ENCODE results near the gene SIX3. TPM values are rescaled to one million over a fixed set of nuclear protein-coding genes. Genes with fewer than 3 reads are reported as not detected.

The SIX3 gene
- total and polyA plus RNA-seq, 2 donors (not counting 1 experiment from before 2014, with no cell fraction given) = not detected

GRCh38 chr2:44967727-44968432 is 26.4 kb downstream of the SIX3 start:
- Mint-ChIP-seq H3K9me3 (ENCODE audit: insufficient read depth) (no peaks in the 10 kb centered on the region), H3K27ac (no peak overlapping the region), H3K4me3 (no peak overlapping the region), H3K27me3 (peaks cover 39% of the 10 kb centered on the region), H3K4me1 (no peaks in the 10 kb centered on the region)
- ChIA-PET POLR2A (no interaction called here), CTCF (interaction anchor here (1.5 kb wide), 1 partner anchor 14 kb away, joined by 3 read pairs; no protein-coding TSS in a partner anchor)
- no peak overlapping the region for H3K9ac ChIP-seq (ENCODE audit: low read length)
- no peak overlapping the region for H3K4me2 ChIP-seq (replicated peaks; ENCODE audit: low read depth, low read length, poor library complexity, severe bottlenecking)
- no peaks in the 10 kb centered on the region for H3K79me2 ChIP-seq (ENCODE audit: control insufficient read depth, insufficient read depth, low read length)
- no peak for DNase-seq
- no peak for ATAC-seq (ENCODE audit: low read depth)
- TF ChIP-seq EZH2 (IDR thresholded peaks at IDR 0.05; ENCODE audit: borderline replicate concordance, insufficient read depth, low read depth, low read length, poor library complexity, severe bottlenecking) (no peak), CTCF (IDR thresholded peaks at IDR 0.05) (no peak)
- peaks cover 0 to 3% (median 0%) of the 10 kb centered on the region in 3 donors for H3K9me3 ChIP-seq (ENCODE audit: control extremely low read depth in 1 of 3, control insufficient read depth in 2 of 3, insufficient read depth in 1 of 3, low read length in 2 of 3)
- H3K27ac ChIP-seq (ENCODE audit: low read length in 2 of 2) = no peak overlapping the region
- no peak overlapping the region for H2AFZ ChIP-seq (ENCODE audit: insufficient read depth, low read depth, low read length, poor library complexity, severe bottlenecking)
- intact Hi-C loops (cut with micrococcal nuclease) = no loop called here
- 76% methylated on average over 4 of the region's 5 CpGs for WGBS (ENCODE audit: insufficient coverage)
- no peaks in the 10 kb centered on the region for H3K4me1 ChIP-seq (ENCODE audit: control insufficient read depth in 2 of 2, insufficient read depth in 2 of 2, low read length in 2 of 2)
- H4K20me1 ChIP-seq (ENCODE audit: control insufficient read depth, insufficient read depth, low read length, poor library complexity, severe bottlenecking) = no peaks in the 10 kb centered on the region
- H3K36me3 ChIP-seq (replicated peaks in 1 of 2; ENCODE audit: control extremely low read depth in 1 of 2, control insufficient read depth in 1 of 2, extremely low read depth in 1 of 2, insufficient read depth in 2 of 2, low read length in 1 of 2) = no peaks in the 10 kb centered on the region
- no peak overlapping the region for H3K4me3 ChIP-seq (ENCODE audit: control extremely low read depth in 1 of 5, extremely low read depth in 1 of 5, insufficient read depth in 1 of 5, low read depth in 2 of 5, low read length in 4 of 5)
- H3K27me3 ChIP-seq (replicated peaks in 1 of 4; ENCODE audit: control extremely low read depth in 1 of 4, control insufficient read depth in 3 of 4, insufficient read depth in 4 of 4, low read length in 3 of 4) = peaks cover 0 to 21% (median 5%) of the 10 kb centered on the region in 4 experiments

- ATAC-seq (ENCODE audit: low read depth) (no peak), DNase-seq (no peak)
- POLR2A ChIA-PET = no interaction called here
- peaks cover 34% of the 10 kb centered on the region for H3K27me3 Mint-ChIP-seq
- peaks cover 0 to 12% (median 3%) of the 10 kb centered on the region in 4 experiments for H3K27me3 ChIP-seq (replicated peaks in 1 of 4; ENCODE audit: control extremely low read depth in 1 of 4, control insufficient read depth in 3 of 4, insufficient read depth in 4 of 4, low read length in 3 of 4)
- H3K4me2 ChIP-seq (replicated peaks; ENCODE audit: low read depth, low read length, poor library complexity, severe bottlenecking) = no peak overlapping the region
- no peak overlapping the region for H3K4me3 ChIP-seq (ENCODE audit: control extremely low read depth in 1 of 5, extremely low read depth in 1 of 5, insufficient read depth in 1 of 5, low read depth in 2 of 5, low read length in 4 of 5)
- intact Hi-C loops (cut with micrococcal nuclease) = no loop called here
- H3K27ac ChIP-seq (ENCODE audit: low read length in 2 of 2) = no peak overlapping the region
- H4K20me1 ChIP-seq (ENCODE audit: control insufficient read depth, insufficient read depth, low read length, poor library complexity, severe bottlenecking) = no peaks in the 10 kb centered on the region
- H3K79me2 ChIP-seq (ENCODE audit: control insufficient read depth, insufficient read depth, low read length) = no peaks in the 10 kb centered on the region
- H2AFZ ChIP-seq (ENCODE audit: insufficient read depth, low read depth, low read length, poor library complexity, severe bottlenecking) = no peak overlapping the region
- no peak for TF ChIP-seq CTCF (IDR thresholded peaks at IDR 0.05)
- no peak for TF ChIP-seq EZH2 (IDR thresholded peaks at IDR 0.05; ENCODE audit: borderline replicate concordance, insufficient read depth, low read depth, low read length, poor library complexity, severe bottlenecking)
- peaks cover 3% of the 10 kb centered on the region for H3K4me1 Mint-ChIP-seq
- no peaks in the 10 kb centered on the region for H3K36me3 ChIP-seq (replicated peaks in 1 of 2; ENCODE audit: control extremely low read depth in 1 of 2, control insufficient read depth in 1 of 2, extremely low read depth in 1 of 2, insufficient read depth in 2 of 2, low read length in 1 of 2)
- 90% methylated on average over 4 of the region's 4 CpGs for WGBS (ENCODE audit: insufficient coverage)
- CTCF ChIA-PET = interaction anchor here (1.0 to 1.8 kb wide), 5 partner anchors 11 to 578 kb away, joined by 3 to 6 read pairs (median 3); no protein-coding TSS in a partner anchor
- H3K9me3 ChIP-seq (ENCODE audit: control extremely low read depth in 1 of 3, control insufficient read depth in 2 of 3, insufficient read depth in 1 of 3, low read length in 2 of 3) = peaks cover 0 to 2% (median 0%) of the 10 kb centered on the region in 3 donors
- H3K4me3 Mint-ChIP-seq = no peak overlapping the region
- no peaks in the 10 kb centered on the region for H3K4me1 ChIP-seq (ENCODE audit: control insufficient read depth in 2 of 2, insufficient read depth in 2 of 2, low read length in 2 of 2)
- H3K9me3 Mint-ChIP-seq (ENCODE audit: insufficient read depth) = no peaks in the 10 kb centered on the region
- no peak overlapping the region for H3K9ac ChIP-seq (ENCODE audit: low read length)
- H3K27ac Mint-ChIP-seq = no peak overlapping the region
Measured at GRCh38 chr2:44969936-44970335, 28.4 kb downstream of the SIX3 start.

Data from B cell (primary cell).